Measurements from ENCODE around the gene KRT3. TPM values are rescaled to one million over a fixed set of nuclear protein-coding genes. Genes with fewer than 3 reads are reported as not detected.
"Not testable (repeated sequence)": the region's sequence is repeated elsewhere in the genome, so short reads cannot be mapped to it uniquely, and the experiment has no call there.

KRT3 gene
- polyA plus RNA-seq, 3 donors = not detected

- no peak for DNase-seq
Measured at GRCh38 chr12:52781399-52782082, 14.4 kb downstream of the KRT3 start.

GRCh38 chr12:52779914-52780313 is 16.0 kb downstream of the KRT3 start:
- no peak for DNase-seq

GRCh38 chr12:52778833-52779232 is 17.1 kb downstream of the KRT3 start:
- DNase-seq = no peak

GRCh38 chr12:52777566-52777965 is 18.4 kb downstream of the KRT3 start:
- no peak for DNase-seq

GRCh38 chr12:52776913-52777395 is 19.0 kb downstream of the KRT3 start, which contains the start of gene KRT76:
TSS of gene KRT76 (minus strand) at chr12:52777345. CDS start at chr12:52777291, 54 bp downstream.
- DNase-seq = no peak

- DNase-seq = no peak
Measured at GRCh38 chr12:52776435-52776834, 19.5 kb downstream of the KRT3 start.

GRCh38 chr12:52774629-52775250 is 21.2 kb downstream of the KRT3 start:
- DNase-seq = no peak

GRCh38 chr12:52772772-52773171 is 23.1 kb downstream of the KRT3 start:
- no peak for DNase-seq

GRCh38 chr12:52772188-52772587 is 23.7 kb downstream of the KRT3 start:
- DNase-seq = no peak

- DNase-seq = no peak
Measured at GRCh38 chr12:52771505-52771904, 24.4 kb downstream of the KRT3 start.

- DNase-seq = no peak
Measured at GRCh38 chr12:52771088-52771487, 24.8 kb downstream of the KRT3 start.

GRCh38 chr12:52769946-52770345 is 26.0 kb downstream of the KRT3 start:
- no peak for DNase-seq

GRCh38 chr12:52769354-52769753 is 26.6 kb downstream of the KRT3 start:
- no peak for DNase-seq

GRCh38 chr12:52768479-52769200 is 27.3 kb downstream of the KRT3 start:
- no peak for DNase-seq

- DNase-seq = no peak
Measured at GRCh38 chr12:52767427-52767826, 28.5 kb downstream of the KRT3 start.

- no peak for DNase-seq
Measured at GRCh38 chr12:52767020-52767379, 28.9 kb downstream of the KRT3 start.

GRCh38 chr12:52766351-52767019 is 29.4 kb downstream of the KRT3 start:
- no peak for DNase-seq

- no peak for DNase-seq
Measured at GRCh38 chr12:52765702-52766101, 30.2 kb downstream of the KRT3 start.

GRCh38 chr12:52763991-52764390 is 31.9 kb downstream of the KRT3 start:
- no peak for DNase-seq

GRCh38 chr12:52763036-52763659 is 32.8 kb downstream of the KRT3 start:
- no peak for DNase-seq

GRCh38 chr12:52761802-52762201 is 34.1 kb downstream of the KRT3 start:
- DNase-seq = no peak

- not testable (repeated sequence) for DNase-seq
Measured at GRCh38 chr12:52761218-52761617, 34.7 kb downstream of the KRT3 start.

All from renal pelvis (tissue), 4 donors.